ENCODE data around the gene ATN1. TPM values are rescaled to one million over a fixed set of nuclear protein-coding genes. Genes with fewer than 3 reads are reported as not detected.
A peak's percentile ranks its signal among the peaks of the same experiment; 100 is the strongest.

ATN1 gene
- total and polyA plus RNA-seq, 3 donors from 2014 or later, result 40.5 to 73.2 (median 63.4) TPM

GRCh38 chr12:6946033-6946919, 18.5 kb downstream of the ATN1 start:
- WGBS, 2 donors, result 22 to 29% methylated on average over 12 to 32 of the region's 32 CpGs
- Histone ChIP-seq H3K4me1 (peaks cover 28% of the 10 kb centered on the region), H3K4me3 (peak overlapping the region in 1 of 2 donors; percentile 32), H3K27me3 (no peaks in the 10 kb centered on the region), H3K9me3 (no peaks in the 10 kb centered on the region), H3K27ac (peak overlapping the region; percentile 13 to 40), H3K36me3 (ENCODE audit: low read depth, missing control alignments) (no peaks in the 10 kb centered on the region)
- TF ChIP-seq CTCF (IDR thresholded peaks at IDR 0.05) (no peak), POLR2A (IDR thresholded peaks at IDR 0.05) (no peak)
- DNase-seq, result peak; percentile 70
- intact Hi-C loops (cut with DNase I; ENCODE audit: low total_unique reads), result loop anchor here (10.0 kb wide), 1 partner anchor 149 kb away; the partner anchor contains the start of gene C1R

- H3K36me3 ChIP-seq (ENCODE audit: low read depth, missing control alignments), result no peaks in the 10 kb centered on the region
- no peak overlapping the region for H3K4me3 ChIP-seq
- 39 to 59% methylated on average over 8 of the region's 8 CpGs for whole genome bisulfite sequencing, 2 donors
- no peak for DNase-seq
- peaks cover 28% of the 10 kb centered on the region for H3K4me1 ChIP-seq
- intact Hi-C loops (cut with DNase I; ENCODE audit: low total_unique reads), result loop anchor here (10.0 kb wide), 1 partner anchor 148 kb away; the partner anchor contains the start of gene C1R
- peak overlapping the region in 1 of 2 donors; percentile 40 for H3K27ac ChIP-seq
- no peaks in the 10 kb centered on the region for H3K27me3 ChIP-seq
- no peaks in the 10 kb centered on the region for H3K9me3 ChIP-seq
- TF ChIP-seq POLR2A (IDR thresholded peaks at IDR 0.05), result no peak
These were observed 19.2 kb downstream of the ATN1 start for GRCh38 chr12:6946920-6947374.

GRCh38 chr12:6947615-6948014, 19.9 kb downstream of the ATN1 start:
- no peaks in the 10 kb centered on the region for H3K27me3 ChIP-seq
- H3K27ac ChIP-seq, result no peak overlapping the region
- 87 to 91% methylated on average over 8 of the region's 8 CpGs for WGBS, 2 donors
- H3K36me3 ChIP-seq (ENCODE audit: low read depth, missing control alignments), result no peaks in the 10 kb centered on the region
- no peak for DNase-seq
- H3K4me1 ChIP-seq, result peaks cover 27% of the 10 kb centered on the region
- H3K9me3 ChIP-seq, result no peaks in the 10 kb centered on the region
- H3K4me3 ChIP-seq, result no peak overlapping the region
- intact Hi-C loops (cut with DNase I; ENCODE audit: low total_unique reads), result loop anchor here (10.0 kb wide), 1 partner anchor 147 kb away; the partner anchor contains the start of gene C1R
- TF ChIP-seq CTCF (IDR thresholded peaks at IDR 0.05) (no peak), POLR2A (IDR thresholded peaks at IDR 0.05) (no peak)

GRCh38 chr12:6948873-6949594, 21.3 kb downstream of the ATN1 start:
- Histone ChIP-seq H3K9me3 (no peaks in the 10 kb centered on the region), H3K27ac (no peak overlapping the region), H3K36me3 (ENCODE audit: low read depth, missing control alignments) (no peaks in the 10 kb centered on the region), H3K27me3 (no peaks in the 10 kb centered on the region), H3K4me1 (peaks cover 27% of the 10 kb centered on the region), H3K4me3 (no peak overlapping the region)
- intact Hi-C loops (cut with DNase I; ENCODE audit: low total_unique reads), result loop anchor here (10.0 kb wide), 1 partner anchor 146 kb away; the partner anchor contains the start of gene C1R
- DNase-seq, result no peak
- WGBS, 2 donors, result 74 to 80% methylated on average over 14 to 15 of the region's 15 CpGs
- TF ChIP-seq CTCF (IDR thresholded peaks at IDR 0.05), result no peak
- TF ChIP-seq POLR2A (IDR thresholded peaks at IDR 0.05), result no peak

GRCh38 chr12:6950401-6950801, 22.6 kb downstream of the ATN1 start:
- TF ChIP-seq POLR2A (IDR thresholded peaks at IDR 0.05) (no peak), CTCF (IDR thresholded peaks at IDR 0.05) (no peak)
- Histone ChIP-seq H3K4me1 (peaks cover 31% of the 10 kb centered on the region), H3K36me3 (ENCODE audit: low read depth, missing control alignments) (no peaks in the 10 kb centered on the region), H3K4me3 (no peak overlapping the region), H3K27me3 (no peaks in the 10 kb centered on the region), H3K27ac (no peak overlapping the region), H3K9me3 (no peaks in the 10 kb centered on the region)
- intact Hi-C loops (cut with DNase I; ENCODE audit: low total_unique reads), result no loop called here
- no peak for DNase-seq
- 83 to 100% methylated on average over 1 of the region's 1 CpG for WGBS, 2 donors
